K562 (cell line): ENCODE data around the gene CD300H. TPM values are rescaled to one million over a fixed set of nuclear protein-coding genes. Genes with fewer than 3 reads are reported as not detected.

Experiments
- ATAC-seq: fragments of 200-7000 bp; cut with Tn5 transposase; 3 replicates; pipeline ENCODE4 v1.9.1; 2020; ENCODE audit warnings: moderate library complexity
- BruUV-seq: library from RNA; stranded (reverse); fragments of 400-500 nt; replicated peaks from 2 replicates; lab custom pipeline; 2021; lab: Mats Ljungman, UMichigan
- CTCF ChIA-PET: fragments of 300-600 bp; formaldehyde crosslinking; extraction: SDS; loops from one replicate; lab custom pipeline; 2021; ENCODE audit warnings: low intra/inter-chr PET ratio; lab: Yijun Ruan, JAX
- POLR2A ChIA-PET: fragments of 300-600, 350-650 bp; sonication (Branson Sonifier 250); formaldehyde crosslinking; extraction: SDS; loops from one replicate; lab custom pipeline; 2021; ENCODE audit warnings: antibody characterized with exemption, inconsistent platforms; lab: Yijun Ruan, JAX
- DNase-seq, 4 experiments: peaks; one replicate each; pipeline versions ENCODE4 v3.0.0 to v3.0.0-alpha.2; 2011 to 2018; ENCODE audit warnings: low spot score in 3 of 4, mixed read lengths in 3 of 4; ENCODE audit errors: extremely low read depth in 1 of 4
- FAIRE-seq: peaks from 2 replicates; lab custom pipeline; 2011; peaks lifted over from hg19 to GRCh38; lab: Jason Lieb, UNC
- H2AFZ ChIP-seq: 2 replicates; pipeline ENCODE4 v1.6.0; 2011; ENCODE audit warnings: low read depth, low read length, control low read depth, inconsistent platforms
- H3K27ac ChIP-seq: fragments of 200-600 bp; 3 replicates; pipeline ENCODE4 v1.8.0; 2011; ENCODE audit warnings: low read depth, mild to moderate bottlenecking, control low read depth, inconsistent platforms, low read length, moderate library complexity, mixed read lengths; ENCODE audit errors: extremely low read depth
- H3K27me3 ChIP-seq, 2 experiments: fragments of 300-600 bp in 1 of 2; 2 replicates in 1 of 2; 3 replicates in 1 of 2; pipeline versions ENCODE4 v1.6.0 to v1.8.0; 2011; ENCODE audit warnings: inconsistent platforms in 2 of 2, low read length in 2 of 2, mild to moderate bottlenecking in 1 of 2, mixed read lengths in 1 of 2, moderate library complexity in 1 of 2; ENCODE audit not compliant: control insufficient read depth in 2 of 2, insufficient read depth in 2 of 2
- H3K36me3 ChIP-seq: fragments of 300-600 bp; 3 replicates; pipeline ENCODE4 v1.8.0; 2011; ENCODE audit warnings: mild to moderate bottlenecking, low read length, inconsistent platforms; ENCODE audit not compliant: control insufficient read depth, insufficient read depth
- H3K4me1 ChIP-seq, 2 experiments: fragments of 200-600 bp in 1 of 2; replicated peaks in 1 of 2; 2 replicates in 1 of 2; 3 replicates in 1 of 2; pipeline versions ENCODE4 v1.5.1 to v1.8.0; 2011; ENCODE audit warnings: inconsistent platforms in 2 of 2, low read length in 2 of 2, mild to moderate bottlenecking in 1 of 2, mixed read lengths in 1 of 2, moderate library complexity in 1 of 2; ENCODE audit not compliant: control insufficient read depth in 2 of 2, insufficient read depth in 2 of 2
- H3K4me2 ChIP-seq: 2 replicates; pipeline ENCODE4 v1.6.1; 2011; ENCODE audit warnings: low read length, control low read depth, inconsistent platforms, mixed read lengths; ENCODE audit not compliant: insufficient read depth
- H3K4me3 ChIP-seq: fragments of 200-600 bp; sonication (generic), shearing (Covaris generic); 2 replicates; pipeline ENCODE4 v1.5.1; 2016; ENCODE audit warnings: control low read depth, inconsistent platforms
- H3K79me2 ChIP-seq: fragments of 200-600 bp; 3 replicates; pipeline ENCODE4 v1.8.0; 2011; ENCODE audit warnings: low read length, inconsistent platforms; ENCODE audit not compliant: control insufficient read depth, insufficient read depth
- H3K9ac ChIP-seq, 2 experiments: 2 replicates each; pipeline versions ENCODE4 v1.6.0 to v1.6.1; 2011; ENCODE audit warnings: low read depth in 2 of 2, low read length in 2 of 2, control low read depth in 1 of 2, inconsistent platforms in 1 of 2, mild to moderate bottlenecking in 1 of 2, mixed read lengths in 1 of 2; ENCODE audit not compliant: insufficient read depth in 1 of 2
- H3K9me1 ChIP-seq: one replicate; pipeline ENCODE4 v1.6.0; 2011; ENCODE audit warnings: inconsistent platforms, mild to moderate bottlenecking, low read length, moderate library complexity; ENCODE audit not compliant: control insufficient read depth, insufficient read depth
- H3K9me3 ChIP-seq: replicated peaks from 2 replicates; pipeline ENCODE4 v1.5.1; 2011; ENCODE audit warnings: low read depth, low read length, inconsistent platforms; ENCODE audit not compliant: control insufficient read depth, insufficient read depth
- H4K20me1 ChIP-seq: replicated peaks from 2 replicates; pipeline ENCODE4 v1.6.1; 2011; ENCODE audit warnings: low read length, inconsistent platforms, mixed read lengths; ENCODE audit not compliant: control insufficient read depth, insufficient read depth
- CBFB ChIP-seq: sonication (generic); formaldehyde crosslinking; IDR thresholded peaks from 2 replicates; pipeline ENCODE4 v1.4.0; 2020; ENCODE audit warnings: mild to moderate bottlenecking, missing genetic modification reagents
- CBX8 ChIP-seq: fragments of 200-600 bp; sonication (generic); IDR thresholded peaks from 2 replicates; pipeline ENCODE4 v1.6.1; 2012; ENCODE audit warnings: borderline replicate concordance, mixed run types, low read depth, mild to moderate bottlenecking, moderate library complexity, mixed read lengths, low read length, control low read depth, inconsistent platforms; ENCODE audit not compliant: poor library complexity, severe bottlenecking; ENCODE audit errors: extremely low read depth
- CHCHD3 ChIP-seq: fragments of 250-450 bp; sonication (Bioruptor Pico); IDR thresholded peaks from 2 replicates; pipeline ENCODE4 v2.1.2; 2022; ENCODE audit warnings: mild to moderate bottlenecking
- CHD4 ChIP-seq: fragments of 200-600 bp; sonication (generic); IDR thresholded peaks from 3 replicates; pipeline ENCODE4 v1.6.1; 2012; ENCODE audit warnings: low read depth, mild to moderate bottlenecking, mixed read lengths, low read length, inconsistent platforms; ENCODE audit not compliant: insufficient read depth, insufficient replicate concordance, poor library complexity, severe bottlenecking
- ERF ChIP-seq: fragments of 450-650 bp; formaldehyde crosslinking; IDR thresholded peaks from 2 replicates; pipeline ENCODE4 v1.4.0; 2020; ENCODE audit warnings: mild to moderate bottlenecking, mixed read lengths
- HDAC3 ChIP-seq: fragments of 450-650 bp; IDR thresholded peaks from 2 replicates; pipeline ENCODE4 v1.6.1; 2018; ENCODE audit warnings: borderline replicate concordance, mild to moderate bottlenecking, moderate library complexity; ENCODE audit not compliant: partially characterized antibody
- HNRNPUL1 ChIP-seq: fragments of 200-400 bp; formaldehyde crosslinking; IDR thresholded peaks from 2 replicates; pipeline ENCODE4 v1.6.1; 2017; ENCODE audit warnings: low read length
- NEUROD1 ChIP-seq: fragments of 150-350 bp; IDR thresholded peaks from 2 replicates; pipeline ENCODE4 v1.6.1; 2014; ENCODE audit warnings: borderline replicate concordance, low read length, low read depth; ENCODE audit not compliant: partially characterized antibody
- NR1H2 ChIP-seq: sonication (generic); formaldehyde crosslinking; IDR thresholded peaks from 2 replicates; pipeline ENCODE4 v1.4.0; 2020; ENCODE audit warnings: mild to moderate bottlenecking, missing genetic modification reagents
- NUFIP1 ChIP-seq: fragments of 450-650 bp; IDR thresholded peaks from 2 replicates; pipeline ENCODE4 v1.6.1; 2018; ENCODE audit not compliant: partially characterized antibody
- TBL1XR1 ChIP-seq, 2 experiments: IDR thresholded peaks; 2 replicates each; pipeline ENCODE4 v1.6.1; 2012; ENCODE audit warnings: improper control_type of control experiment in 2 of 2, low read length in 2 of 2, mild to moderate bottlenecking in 1 of 2
- ZNF324 ChIP-seq: fragments of 250-450 bp; sonication (Bioruptor Pico); IDR thresholded peaks from 2 replicates; pipeline ENCODE4 v1.4.0; 2020; ENCODE audit warnings: mild to moderate bottlenecking
- WGBS: fragments of 100-300 bp; shearing (Covaris generic); methylation state at CpG from one replicate; pipeline ENCODE4 v1.1.6; 2016; ENCODE audit warnings: low coverage, mixed read lengths; ENCODE audit not compliant: insufficient coverage; ENCODE audit errors: missing lambda C conversion rate; 5-methylcytosine and 5-hydroxymethylcytosine counted together
- in situ Hi-C: fragments of 300-500 bp; cut with MboI; formaldehyde crosslinking; loops from 4 replicates; pipeline ENCODE4 v1.15.0; 2018; ENCODE audit warnings: inconsistent platforms, mixed read lengths
- intact Hi-C: fragments of 100-400 bp; cut with micrococcal nuclease; formaldehyde crosslinking; loops from 2 replicates; pipeline ENCODE4 v1.14.2; 2022
- polyA plus RNA-seq, 8 experiments: library from polyadenylated mRNA; depleted of rRNA in 4 of 8; stranded (reverse) in 5 of 8; unstranded in 3 of 8; fragments of >200 nt; fragmentation: Nextera tagmentation in 2 of 8; fragmentation: Illumina TruSeq in 1 of 8; extraction: Ambion mirVana in 2 of 8; extraction: Trizol in 1 of 8; gene quantifications; 2 replicates each; pipeline versions ENCODE4 v1.2.1 to v1.2.3, GENCODE V29; 2011 to 2014; ENCODE audit warnings: inconsistent platforms in 1 of 8, missing spikeins in 1 of 8
- total RNA-seq, 7 experiments: library from RNA; depleted of rRNA in 6 of 7; stranded (reverse); fragments of >200 nt in 6 of 7; fragmentation: Illumina TruSeq in 2 of 7; extraction: Trizol in 2 of 7; gene quantifications; 2 replicates each; pipeline versions ENCODE4 v1.2.1 to v1.2.3, GENCODE V29; 2011 to 2021; ENCODE audit warnings: low replicate concordance in 1 of 7
- TF ChIP-seq, protein P1 (sequence below): fragments of 250-450 bp; sonication (Bioruptor Pico); IDR thresholded peaks from 2 replicates; pipeline ENCODE4 v1.6.1; 2021; ENCODE audit warnings: mild to moderate bottlenecking
- TF ChIP-seq, protein P2 (sequence below): fragments of 450-650 bp; IDR thresholded peaks from 2 replicates; pipeline ENCODE4 v1.6.1; 2014; ENCODE audit warnings: low read depth, mild to moderate bottlenecking, moderate library complexity, borderline replicate concordance
- TF ChIP-seq, protein P3 (sequence below): fragments of 200-800 bp; sonication (Bioruptor generic); IDR thresholded peaks from 2 replicates; pipeline ENCODE4 v1.6.1; 2017; ENCODE audit warnings: missing genetic modification characterization, missing compliant biosample characterization
- TF ChIP-seq, protein P4 (sequence below), 2 experiments: IDR thresholded peaks; 2 replicates each; pipeline ENCODE4 v1.6.1; 2011; ENCODE audit warnings: borderline replicate concordance in 1 of 2, control low read depth in 1 of 2, low read depth in 1 of 2, low read length in 1 of 2, mild to moderate bottlenecking in 1 of 2, mixed read lengths in 1 of 2, moderate library complexity in 1 of 2; ENCODE audit not compliant: insufficient read depth in 1 of 2, insufficient read length in 1 of 2, poor library complexity in 1 of 2, severe bottlenecking in 1 of 2; ENCODE audit errors: extremely low read depth in 1 of 2

The CD300H gene
- total and polyA plus RNA-seq, 9 of the 15 experiments (the other 6 are each of a cell fraction or from before 2014, with no cell fraction given) = not detected

DNA sequence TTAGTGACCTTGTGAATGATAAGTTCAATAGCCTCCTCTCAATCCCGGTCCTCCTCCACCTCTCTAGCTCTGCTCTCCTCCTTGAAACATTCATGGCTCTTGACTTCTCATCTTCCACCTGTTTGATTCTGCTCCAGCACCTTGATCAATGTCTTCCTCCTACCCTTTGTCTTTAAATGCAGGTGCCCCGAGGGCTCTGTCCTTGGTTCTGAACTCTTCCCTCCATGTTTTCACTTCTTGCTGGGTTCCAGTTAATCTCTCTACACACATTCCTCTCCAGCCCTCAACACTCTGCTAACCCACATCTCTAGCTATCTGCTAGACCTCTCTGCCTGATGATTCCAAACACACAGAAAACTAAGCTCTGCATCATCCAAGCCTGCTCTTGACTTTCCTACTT is 42.8 kb upstream of the CD300H start (continued):
- TF ChIP-seq HDAC3 = no peak
- TF ChIP-seq, all 486 proteins: peak for 4

DNA sequence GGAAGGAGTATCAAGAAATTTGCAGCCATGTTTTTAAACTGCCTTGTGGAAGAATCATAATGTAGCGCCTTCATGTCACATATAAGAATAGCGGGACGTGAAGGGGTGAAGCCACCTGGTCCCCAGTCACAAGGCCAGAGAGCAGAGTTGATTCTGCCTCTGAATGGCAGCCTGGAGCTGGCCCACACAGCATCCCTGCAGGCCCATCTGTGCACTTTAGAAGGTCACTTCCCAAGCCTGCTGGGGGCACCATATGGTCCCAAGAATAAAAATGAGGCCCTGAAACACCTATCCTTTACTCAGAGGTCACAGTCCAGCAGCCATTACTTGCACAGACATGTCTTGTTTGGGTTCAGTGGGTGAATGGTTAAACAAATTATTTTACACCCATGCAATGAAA is 41.2 kb upstream of the CD300H start:
- H3K4me2 ChIP-seq = no peak overlapping the region
- no peak for TF ChIP-seq CHD4
- TF ChIP-seq NUFIP1 = no peak
- TF ChIP-seq, protein P1, sequence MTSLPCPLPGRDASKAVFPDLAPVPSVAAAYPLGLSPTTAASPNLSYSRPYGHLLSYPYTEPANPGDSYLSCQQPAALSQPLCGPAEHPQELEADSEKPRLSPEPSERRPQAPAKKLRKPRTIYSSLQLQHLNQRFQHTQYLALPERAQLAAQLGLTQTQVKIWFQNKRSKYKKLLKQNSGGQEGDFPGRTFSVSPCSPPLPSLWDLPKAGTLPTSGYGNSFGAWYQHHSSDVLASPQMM = no peak
- TF ChIP-seq CHCHD3 = no peak
- TF ChIP-seq, protein P2, sequence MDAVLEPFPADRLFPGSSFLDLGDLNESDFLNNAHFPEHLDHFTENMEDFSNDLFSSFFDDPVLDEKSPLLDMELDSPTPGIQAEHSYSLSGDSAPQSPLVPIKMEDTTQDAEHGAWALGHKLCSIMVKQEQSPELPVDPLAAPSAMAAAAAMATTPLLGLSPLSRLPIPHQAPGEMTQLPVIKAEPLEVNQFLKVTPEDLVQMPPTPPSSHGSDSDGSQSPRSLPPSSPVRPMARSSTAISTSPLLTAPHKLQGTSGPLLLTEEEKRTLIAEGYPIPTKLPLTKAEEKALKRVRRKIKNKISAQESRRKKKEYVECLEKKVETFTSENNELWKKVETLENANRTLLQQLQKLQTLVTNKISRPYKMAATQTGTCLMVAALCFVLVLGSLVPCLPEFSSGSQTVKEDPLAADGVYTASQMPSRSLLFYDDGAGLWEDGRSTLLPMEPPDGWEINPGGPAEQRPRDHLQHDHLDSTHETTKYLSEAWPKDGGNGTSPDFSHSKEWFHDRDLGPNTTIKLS = no peak
- TF ChIP-seq CBFB = no peak
- TF ChIP-seq ERF (CRISPR knock-in tag) = no peak
- TF ChIP-seq HNRNPUL1 = no peak
- TF ChIP-seq, protein P3, sequence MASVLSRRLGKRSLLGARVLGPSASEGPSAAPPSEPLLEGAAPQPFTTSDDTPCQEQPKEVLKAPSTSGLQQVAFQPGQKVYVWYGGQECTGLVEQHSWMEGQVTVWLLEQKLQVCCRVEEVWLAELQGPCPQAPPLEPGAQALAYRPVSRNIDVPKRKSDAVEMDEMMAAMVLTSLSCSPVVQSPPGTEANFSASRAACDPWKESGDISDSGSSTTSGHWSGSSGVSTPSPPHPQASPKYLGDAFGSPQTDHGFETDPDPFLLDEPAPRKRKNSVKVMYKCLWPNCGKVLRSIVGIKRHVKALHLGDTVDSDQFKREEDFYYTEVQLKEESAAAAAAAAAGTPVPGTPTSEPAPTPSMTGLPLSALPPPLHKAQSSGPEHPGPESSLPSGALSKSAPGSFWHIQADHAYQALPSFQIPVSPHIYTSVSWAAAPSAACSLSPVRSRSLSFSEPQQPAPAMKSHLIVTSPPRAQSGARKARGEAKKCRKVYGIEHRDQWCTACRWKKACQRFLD (CRISPR knock-in tag) = no peak
- TF ChIP-seq, protein P4, sequence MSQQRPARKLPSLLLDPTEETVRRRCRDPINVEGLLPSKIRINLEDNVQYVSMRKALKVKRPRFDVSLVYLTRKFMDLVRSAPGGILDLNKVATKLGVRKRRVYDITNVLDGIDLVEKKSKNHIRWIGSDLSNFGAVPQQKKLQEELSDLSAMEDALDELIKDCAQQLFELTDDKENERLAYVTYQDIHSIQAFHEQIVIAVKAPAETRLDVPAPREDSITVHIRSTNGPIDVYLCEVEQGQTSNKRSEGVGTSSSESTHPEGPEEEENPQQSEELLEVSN (IDR thresholded peaks at IDR 0.05; ENCODE audit: borderline replicate concordance in 1 of 2, extremely low read depth in 1 of 2, insufficient read depth in 1 of 2, insufficient read length in 1 of 2, low read depth in 1 of 2, low read length in 1 of 2, poor library complexity in 1 of 2, severe bottlenecking in 1 of 2) = no peak
- no peak for TF ChIP-seq NEUROD1
- no peak for TF ChIP-seq CBX8
- no peak for TF ChIP-seq ZNF324 (CRISPR knock-in tag)
- TF ChIP-seq TBL1XR1 (IDR thresholded peaks at IDR 0.05; ENCODE audit: low read length in 2 of 2) = no peak
- no peak for TF ChIP-seq NR1H2 (CRISPR knock-in tag)

More for the DNA sequence above, 41.2 kb upstream of the CD300H start:
- no peak overlapping the region for H3K27ac ChIP-seq
- H3K9ac ChIP-seq = no peak overlapping the region
- 0% methylated on average over 3 of the region's 3 CpGs for WGBS
- no peak overlapping the region for H3K4me3 ChIP-seq
- H3K27me3 ChIP-seq = peaks cover 3 to 42% of the 10 kb centered on the region in 2 experiments; a peak in 3 of 5 replicates
- DNase-seq (no peak), FAIRE-seq (no peak), ATAC-seq (no peak)
- intact Hi-C loops = no loop called here
- POLR2A ChIA-PET = no interaction called here
- H4K20me1 ChIP-seq = peaks cover 4% of the 10 kb centered on the region; the same call in 1 of the 2 replicates
- BruUV-seq = no TSS peak
- CTCF ChIA-PET = no interaction called here
- H3K36me3 ChIP-seq = no peaks in the 10 kb centered on the region
- H3K9me3 ChIP-seq = no peaks in the 10 kb centered on the region
- in situ Hi-C loops = no loop called here
- H3K9me1 ChIP-seq = no peaks in the 10 kb centered on the region
- no peaks in the 10 kb centered on the region for H3K79me2 ChIP-seq
- no peaks in the 10 kb centered on the region for H3K4me1 ChIP-seq
- H2AFZ ChIP-seq = no peak overlapping the region
